Measurements from ENCODE around the gene SLC22A2.

SLC22A2 gene

GRCh38 chr6:160258346-160259142, at the start of gene SLC22A2:
Gene SLC22A2, minus strand, starts transcription at chr6:160258821. Its CDS starts 64 bp downstream, at chr6:160258757.
- no peak for DNase-seq (ENCODE audit: low spot score)

DNA sequence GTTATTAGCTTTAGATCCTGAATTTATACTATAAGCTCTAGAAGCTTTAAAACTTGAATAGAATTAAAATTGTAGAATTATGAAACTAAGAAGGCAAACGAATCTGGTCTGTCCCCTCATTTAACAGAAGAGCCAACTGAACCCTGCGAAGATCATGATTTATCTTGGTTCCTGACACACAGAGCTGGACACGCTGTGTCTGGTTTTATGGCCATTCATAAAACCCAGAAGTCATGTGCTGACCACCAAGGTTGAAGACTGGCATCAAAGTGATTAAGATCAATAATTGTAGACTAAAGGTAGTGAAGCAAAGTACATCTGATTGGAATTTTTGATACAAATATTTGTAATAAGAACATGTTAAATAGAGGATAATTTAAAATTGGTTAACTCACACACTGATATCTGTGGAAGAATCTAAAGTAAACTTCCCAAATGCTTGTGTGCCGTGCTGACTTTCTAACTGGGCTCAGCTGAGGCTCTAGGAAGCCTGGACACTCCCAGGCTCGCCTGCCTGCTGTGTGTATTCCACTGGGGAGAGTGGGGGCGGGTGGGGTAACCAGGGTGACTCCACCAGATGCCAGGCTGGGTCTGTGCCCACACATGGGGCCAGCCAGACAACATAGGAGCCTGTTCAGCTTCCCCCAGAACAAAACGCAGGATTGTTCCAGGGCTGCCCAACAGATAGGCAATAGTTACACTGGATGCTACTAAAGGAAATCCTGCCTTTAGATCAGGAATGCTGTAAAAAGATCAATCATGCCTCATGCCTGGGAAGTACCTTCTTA, 47.5 kb upstream of the SLC22A2 start:
- no peak for DNase-seq (ENCODE audit: low spot score)

DNA sequence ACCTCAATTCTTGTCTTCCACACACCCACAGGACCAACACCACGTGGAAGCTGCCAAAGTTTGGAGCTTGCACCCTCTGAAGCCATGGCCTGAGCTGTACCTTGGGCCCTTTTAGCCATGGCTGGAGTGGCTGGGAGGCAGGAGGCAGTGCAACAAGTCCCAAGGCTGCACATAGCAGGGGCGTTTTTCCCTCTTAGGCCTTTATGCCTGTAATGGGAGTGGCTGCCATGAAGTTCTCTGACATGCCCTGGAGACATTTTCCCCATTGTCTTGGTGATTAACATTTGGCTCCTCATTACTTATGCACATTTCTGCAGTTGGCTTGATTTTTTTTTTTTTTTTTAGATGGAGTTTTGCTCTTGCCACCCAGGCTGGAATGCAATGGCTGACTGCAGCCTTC, 45.2 kb upstream of the SLC22A2 start:
- DNase-seq (ENCODE audit: low spot score), result no peak

- peak; percentile 3 for DNase-seq (ENCODE audit: low spot score)
Measured at GRCh38 chr6:160302431-160303082, 43.9 kb upstream of the SLC22A2 start.

- DNase-seq (ENCODE audit: low spot score), result no peak
Measured at GRCh38 chr6:160301339-160301738, 42.7 kb upstream of the SLC22A2 start.

- DNase-seq (ENCODE audit: low spot score), result no peak
Measured at GRCh38 chr6:160300076-160300695, 41.6 kb upstream of the SLC22A2 start.

- DNase-seq (ENCODE audit: low spot score), result no peak
Measured at GRCh38 chr6:160299559-160299958, 40.9 kb upstream of the SLC22A2 start.

DNA sequence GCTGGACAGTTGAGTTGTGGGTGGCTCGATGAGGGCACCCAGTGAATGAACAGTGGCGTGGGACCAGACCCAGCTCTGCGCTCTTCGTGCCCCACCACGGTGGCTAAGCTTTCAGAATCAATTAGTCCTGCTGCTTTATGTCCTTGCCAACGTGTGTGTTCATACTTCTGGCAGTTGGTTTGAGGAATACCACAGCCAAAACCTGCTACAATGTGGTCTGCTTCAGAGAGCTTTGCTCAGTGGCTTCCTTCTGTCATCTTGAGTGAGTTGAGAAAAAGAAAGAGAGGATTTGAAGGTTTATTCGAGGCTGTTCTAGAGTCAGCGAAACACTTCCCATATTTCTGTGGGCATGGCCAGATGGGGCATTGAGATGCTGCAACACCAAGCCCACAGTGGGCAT, 39.5 kb upstream of the SLC22A2 start:
- DNase-seq (ENCODE audit: low spot score), result no peak

GRCh38 chr6:160297310-160297709, 38.7 kb upstream of the SLC22A2 start:
- no peak for DNase-seq (ENCODE audit: low spot score)

DNA sequence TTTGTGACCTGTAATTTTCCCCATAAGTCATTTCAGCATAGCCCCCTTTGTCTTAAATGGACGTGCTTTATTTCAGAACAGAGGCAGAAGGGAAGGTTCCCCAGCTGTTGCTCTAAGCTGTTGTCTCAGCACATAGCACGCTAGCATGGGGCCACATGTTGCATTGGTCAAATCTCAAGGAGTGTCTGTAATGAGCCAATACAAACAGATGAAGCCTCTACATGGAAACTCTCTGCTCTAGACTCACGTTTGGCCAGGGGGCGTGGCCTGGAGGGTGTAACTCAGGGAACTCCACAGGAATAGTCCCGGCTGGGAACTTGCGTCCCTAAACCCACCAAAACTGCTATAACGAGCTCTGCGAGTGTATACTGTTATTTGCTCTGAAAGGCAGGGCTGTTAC, 35.2 kb upstream of the SLC22A2 start:
- no peak for DNase-seq (ENCODE audit: low spot score)

DNA sequence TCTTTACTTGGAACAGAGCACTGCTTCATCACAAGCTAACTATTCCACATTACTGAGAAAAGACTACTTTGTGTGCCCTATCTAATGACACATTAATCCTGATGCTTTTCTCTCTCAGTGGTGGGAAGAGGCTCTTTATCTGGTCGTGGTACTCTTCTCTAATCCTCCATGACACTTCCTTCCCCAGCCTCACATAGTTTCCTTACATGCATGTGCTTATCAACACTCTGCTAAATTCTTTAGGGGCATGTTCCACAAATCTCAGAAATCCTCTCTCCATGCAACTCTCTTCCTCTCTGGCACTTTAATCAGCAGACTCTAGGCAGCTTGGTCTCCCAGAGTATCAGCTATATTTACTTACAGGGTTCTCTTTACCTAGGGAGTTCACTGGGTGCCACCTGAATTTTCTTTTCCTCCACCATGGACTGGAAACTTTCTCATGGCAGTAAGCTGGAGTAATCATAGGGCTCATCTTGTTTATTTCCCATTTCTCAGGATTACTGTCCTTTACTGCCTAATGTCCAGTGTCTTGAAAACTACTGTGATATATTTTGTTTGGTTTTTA, 27.0 kb upstream of the SLC22A2 start:
- DNase-seq (ENCODE audit: low spot score), result no peak

GRCh38 chr6:160284575-160284974, 26.0 kb upstream of the SLC22A2 start:
- no peak for DNase-seq (ENCODE audit: low spot score)

GRCh38 chr6:160282444-160282843, 23.8 kb upstream of the SLC22A2 start:
- no peak for DNase-seq (ENCODE audit: low spot score)

DNA sequence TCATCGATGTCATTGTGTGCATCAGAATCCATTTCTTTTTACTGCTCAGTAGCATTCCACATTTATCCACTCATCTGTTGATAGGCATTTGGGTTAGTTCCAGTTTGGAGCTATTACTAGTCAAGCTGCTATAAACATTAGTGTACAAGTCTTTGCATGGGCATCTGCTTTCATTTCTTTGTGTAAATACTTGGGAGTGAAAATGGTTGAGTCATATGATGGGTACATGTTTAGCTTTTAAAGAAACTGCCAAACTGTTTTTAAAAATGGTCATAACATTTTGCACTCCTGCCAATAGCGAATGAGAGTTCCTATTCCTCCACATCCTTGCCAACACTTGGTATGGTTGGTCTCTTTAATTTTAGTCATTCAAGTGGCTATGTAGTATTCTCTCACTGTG, 21.2 kb upstream of the SLC22A2 start:
- DNase-seq (ENCODE audit: low spot score), result no peak

DNA sequence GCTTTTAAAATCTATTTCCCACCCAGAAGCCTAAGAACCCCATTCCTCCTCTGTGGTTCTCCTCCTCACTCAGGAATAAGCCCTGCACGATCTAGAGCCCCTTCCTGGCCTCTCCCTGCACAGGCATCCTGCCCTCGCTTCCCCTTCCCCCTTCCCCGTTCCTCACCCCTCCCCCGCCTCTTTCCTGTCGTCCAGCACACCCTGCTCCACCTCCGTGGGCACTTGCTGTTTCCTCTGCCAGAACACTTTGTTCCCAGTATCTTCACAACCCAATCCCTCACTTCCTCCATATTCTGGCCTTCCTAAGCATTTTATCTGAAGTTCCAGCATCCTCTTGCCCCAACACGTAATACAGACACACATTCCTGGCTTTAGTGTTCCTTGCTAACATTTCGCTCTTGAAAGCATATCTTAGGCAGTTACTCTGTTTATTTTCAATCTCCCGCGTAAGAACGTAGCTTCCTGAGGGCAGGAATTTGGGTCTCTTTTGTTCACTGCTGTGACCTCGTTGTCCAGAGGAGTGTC, 20.2 kb upstream of the SLC22A2 start:
- DNase-seq (ENCODE audit: low spot score), result no peak

- DNase-seq (ENCODE audit: low spot score), result no peak
Measured at GRCh38 chr6:160278311-160278710, 19.7 kb upstream of the SLC22A2 start.

DNA sequence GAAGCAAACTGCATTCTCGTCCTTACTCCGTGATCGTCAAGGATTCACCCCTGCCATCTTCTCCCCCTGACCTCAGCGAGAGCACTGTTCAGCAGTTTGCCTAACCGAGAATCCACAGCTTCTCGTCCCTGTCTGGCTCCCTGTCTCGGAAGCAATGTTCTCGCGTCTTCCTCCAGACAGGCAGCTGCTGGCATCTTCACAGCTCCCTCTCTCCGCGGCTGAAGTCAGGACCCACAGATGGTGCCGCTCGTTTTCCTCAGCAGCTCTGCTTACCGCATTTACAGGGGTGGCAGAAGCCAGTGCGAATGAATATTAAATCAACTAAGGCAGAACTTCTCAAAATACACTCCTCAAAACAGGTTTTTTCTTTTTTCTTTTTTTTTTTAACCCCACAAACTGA, 18.9 kb upstream of the SLC22A2 start:
- no peak for DNase-seq (ENCODE audit: low spot score)

- DNase-seq (ENCODE audit: low spot score), result no peak
Measured at GRCh38 chr6:160277144-160277543, 18.5 kb upstream of the SLC22A2 start.

DNA sequence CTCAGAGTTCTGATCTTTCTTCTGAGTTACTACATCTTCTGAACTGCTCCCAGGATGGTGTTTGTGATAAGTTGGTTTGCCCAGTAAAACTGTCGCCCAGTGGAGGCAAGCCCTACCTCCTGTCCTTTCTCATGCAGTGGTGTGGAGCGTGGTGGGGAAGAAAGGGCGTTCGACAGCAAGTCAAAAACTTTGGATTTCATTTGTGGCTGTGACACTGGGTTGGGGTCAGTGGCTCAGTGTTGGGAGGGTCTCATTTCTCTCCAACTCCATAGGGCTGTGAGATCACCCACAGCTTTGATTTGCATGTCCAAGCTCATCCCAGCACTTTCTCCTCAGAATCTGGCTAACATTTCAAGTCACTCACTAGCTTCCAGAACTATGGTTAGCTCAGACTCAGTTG, 17.5 kb upstream of the SLC22A2 start:
- DNase-seq (ENCODE audit: low spot score), result no peak

- DNase-seq (ENCODE audit: low spot score), result no peak
Measured at GRCh38 chr6:160275511-160276003, 16.9 kb upstream of the SLC22A2 start.

DNA sequence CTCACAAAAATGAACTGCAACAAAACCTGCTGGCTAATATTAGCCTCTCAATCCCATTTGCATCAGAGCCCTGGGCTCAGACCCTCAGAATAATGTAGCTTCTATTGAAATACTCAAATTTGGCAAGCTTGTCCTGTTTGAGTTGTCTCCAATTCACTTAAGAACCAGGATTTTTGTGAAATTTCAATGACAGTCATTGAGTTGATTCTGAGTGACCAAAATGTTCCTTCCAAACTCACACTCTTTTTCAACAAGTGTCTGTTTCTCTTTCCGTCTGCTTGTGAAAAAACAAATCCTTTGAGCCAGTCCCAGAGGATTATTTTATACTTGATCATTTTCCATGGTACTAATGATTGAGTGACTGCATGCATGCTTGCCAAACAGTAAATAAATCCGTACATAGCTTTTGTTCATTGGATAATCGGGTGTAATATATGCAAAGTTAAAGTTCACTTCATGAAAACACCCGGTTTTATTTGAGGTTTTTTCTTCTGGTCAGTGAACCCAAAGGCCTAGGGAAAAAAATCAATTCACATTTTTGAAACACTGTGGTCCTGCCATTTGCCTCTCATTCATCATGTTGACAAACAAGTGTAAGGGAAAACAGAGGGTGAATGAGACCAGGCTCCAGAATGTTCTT, 16.4 kb upstream of the SLC22A2 start:
- no peak for DNase-seq (ENCODE audit: low spot score)
